ENCODE results near the gene ACTR2. TPM values are rescaled to one million over a fixed set of nuclear protein-coding genes. Genes with fewer than 3 reads are reported as not detected.

The ACTR2 gene
- total RNA-seq, 2 donors from 2014 or later, result 254 to 256 TPM

DNA sequence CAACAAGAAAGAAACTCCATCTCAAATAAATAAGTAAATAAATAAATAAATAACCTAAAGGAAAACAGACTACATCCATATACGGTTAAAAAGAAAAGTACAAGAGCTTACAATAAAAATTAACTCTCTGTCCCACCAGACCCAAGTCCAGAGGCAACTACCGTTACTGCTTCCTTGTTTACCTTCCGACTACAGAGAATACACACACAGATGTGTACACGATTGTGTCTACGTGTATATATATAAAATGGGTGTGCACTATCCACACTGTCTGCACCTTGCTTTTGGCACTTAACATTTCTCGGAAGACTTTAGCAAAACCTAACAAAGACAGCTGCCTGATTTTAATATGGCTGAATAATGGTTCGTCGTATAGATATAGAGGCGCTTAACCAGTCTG is 69.9 kb downstream of the ACTR2 start:
- H3K27me3 ChIP-seq (ENCODE audit: control insufficient read depth, insufficient read depth, low read length, poor library complexity, severe bottlenecking), result no peaks in the 10 kb centered on the region
- Mint-ChIP-seq H3K36me3 (ENCODE audit: low read depth) (no peaks in the 10 kb centered on the region), H3K27me3 (ENCODE audit: insufficient read depth) (no peaks in the 10 kb centered on the region), H3K9me3 (no peaks in the 10 kb centered on the region), H3K4me1 (peaks cover 60% of the 10 kb centered on the region), H3K4me3 (no peak overlapping the region), H3K27ac (no peak overlapping the region)
- TF ChIP-seq, protein P1, sequence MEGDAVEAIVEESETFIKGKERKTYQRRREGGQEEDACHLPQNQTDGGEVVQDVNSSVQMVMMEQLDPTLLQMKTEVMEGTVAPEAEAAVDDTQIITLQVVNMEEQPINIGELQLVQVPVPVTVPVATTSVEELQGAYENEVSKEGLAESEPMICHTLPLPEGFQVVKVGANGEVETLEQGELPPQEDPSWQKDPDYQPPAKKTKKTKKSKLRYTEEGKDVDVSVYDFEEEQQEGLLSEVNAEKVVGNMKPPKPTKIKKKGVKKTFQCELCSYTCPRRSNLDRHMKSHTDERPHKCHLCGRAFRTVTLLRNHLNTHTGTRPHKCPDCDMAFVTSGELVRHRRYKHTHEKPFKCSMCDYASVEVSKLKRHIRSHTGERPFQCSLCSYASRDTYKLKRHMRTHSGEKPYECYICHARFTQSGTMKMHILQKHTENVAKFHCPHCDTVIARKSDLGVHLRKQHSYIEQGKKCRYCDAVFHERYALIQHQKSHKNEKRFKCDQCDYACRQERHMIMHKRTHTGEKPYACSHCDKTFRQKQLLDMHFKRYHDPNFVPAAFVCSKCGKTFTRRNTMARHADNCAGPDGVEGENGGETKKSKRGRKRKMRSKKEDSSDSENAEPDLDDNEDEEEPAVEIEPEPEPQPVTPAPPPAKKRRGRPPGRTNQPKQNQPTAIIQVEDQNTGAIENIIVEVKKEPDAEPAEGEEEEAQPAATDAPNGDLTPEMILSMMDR (conservative IDR thresholded peaks at IDR 0.05), result no peak
- no peaks in the 10 kb centered on the region for H3K36me3 ChIP-seq (ENCODE audit: control insufficient read depth, insufficient read depth, low read length)
- no peak overlapping the region for H3K4me3 ChIP-seq (ENCODE audit: low read length)
- no peak overlapping the region for H3K9ac ChIP-seq (ENCODE audit: extremely low read depth, low read length, poor library complexity, severe bottlenecking)
- no peak for DNase-seq
- H3K27ac ChIP-seq (ENCODE audit: low read depth, low read length), result no peak overlapping the region
- 96 to 99% methylated on average over 4 to 9 of the region's 9 CpGs for WGBS, 2 experiments (ENCODE audit: insufficient coverage in 1 of 2, insufficient read length in 1 of 2)
- no peaks in the 10 kb centered on the region for H3K9me3 ChIP-seq (ENCODE audit: control insufficient read depth, low read length)
- peaks cover 27% of the 10 kb centered on the region for H3K4me1 ChIP-seq (ENCODE audit: control insufficient read depth, insufficient read depth, low read length)

DNA sequence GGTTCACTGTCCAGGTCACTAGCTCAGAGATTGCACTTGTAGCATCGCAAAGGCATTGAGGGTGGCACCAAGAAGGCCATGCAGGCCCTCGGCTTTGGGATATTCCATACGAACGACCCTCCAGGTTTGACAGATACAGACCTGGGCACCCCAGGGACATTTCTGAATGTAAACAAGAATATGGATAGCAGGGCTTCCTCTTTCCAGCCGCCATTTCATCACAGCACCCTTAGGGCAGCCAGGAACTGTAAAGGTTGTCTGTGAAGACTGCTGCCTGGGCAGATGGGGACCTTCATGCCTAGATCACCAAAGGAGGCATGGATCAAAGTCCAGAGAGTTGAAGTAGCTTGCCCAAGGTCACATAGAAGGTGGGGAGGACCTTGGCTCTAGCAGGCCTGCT is 70.5 kb downstream of the ACTR2 start:
- no peaks in the 10 kb centered on the region for H3K9me3 ChIP-seq (ENCODE audit: control insufficient read depth, low read length)
- no peak overlapping the region for H3K4me3 Mint-ChIP-seq
- H3K27ac Mint-ChIP-seq, result no peak overlapping the region
- H3K27me3 Mint-ChIP-seq (ENCODE audit: insufficient read depth), result no peaks in the 10 kb centered on the region
- H3K4me1 ChIP-seq (ENCODE audit: control insufficient read depth, insufficient read depth, low read length), result peaks cover 27% of the 10 kb centered on the region
- DNase-seq, result no peak
- H3K27me3 ChIP-seq (ENCODE audit: control insufficient read depth, insufficient read depth, low read length, poor library complexity, severe bottlenecking), result no peaks in the 10 kb centered on the region
- H3K4me1 Mint-ChIP-seq, result peaks cover 59% of the 10 kb centered on the region
- no peaks in the 10 kb centered on the region for H3K36me3 Mint-ChIP-seq (ENCODE audit: low read depth)
- H3K4me3 ChIP-seq (ENCODE audit: low read length), result no peak overlapping the region
- H3K27ac ChIP-seq (ENCODE audit: low read depth, low read length), result no peak overlapping the region
- no peaks in the 10 kb centered on the region for H3K36me3 ChIP-seq (ENCODE audit: control insufficient read depth, insufficient read depth, low read length)
- H3K9ac ChIP-seq (ENCODE audit: extremely low read depth, low read length, poor library complexity, severe bottlenecking), result no peak overlapping the region
- WGBS, 2 experiments (ENCODE audit: insufficient coverage in 1 of 2, insufficient read length in 1 of 2), result 95 to 100% methylated on average over 5 of the region's 5 CpGs
- TF ChIP-seq, protein P1 (conservative IDR thresholded peaks at IDR 0.05), result no peak
- no peaks in the 10 kb centered on the region for H3K9me3 Mint-ChIP-seq

DNA sequence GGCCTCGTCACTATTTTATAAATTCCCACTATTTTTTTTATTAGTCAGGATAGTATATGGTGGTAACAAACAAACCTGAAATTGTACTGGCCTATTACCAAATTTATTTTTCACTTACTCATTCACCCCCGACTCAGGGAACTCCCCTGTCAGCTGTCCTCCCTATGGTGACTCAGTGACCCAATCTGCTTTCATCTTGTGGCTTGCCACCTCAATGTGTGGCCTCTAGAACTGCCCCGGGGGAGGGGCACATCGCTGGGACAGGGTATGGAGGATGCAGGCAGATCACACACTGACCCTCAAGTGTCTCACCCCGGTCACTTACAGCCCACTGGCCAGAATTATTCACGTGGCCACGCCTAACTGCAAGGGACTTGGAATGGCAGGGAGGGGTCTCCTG is 71.6 kb downstream of the ACTR2 start:
- H3K27ac Mint-ChIP-seq, result no peak overlapping the region
- 75 to 92% methylated on average over 4 to 7 of the region's 7 CpGs for WGBS, 2 experiments (ENCODE audit: insufficient coverage in 1 of 2, insufficient read length in 1 of 2)
- no peaks in the 10 kb centered on the region for H3K9me3 Mint-ChIP-seq

More for the DNA sequence above, 71.6 kb downstream of the ACTR2 start:
- H3K27me3 Mint-ChIP-seq (ENCODE audit: insufficient read depth), result no peaks in the 10 kb centered on the region
- no peak overlapping the region for H3K9ac ChIP-seq (ENCODE audit: extremely low read depth, low read length, poor library complexity, severe bottlenecking)
- H3K4me1 ChIP-seq (ENCODE audit: control insufficient read depth, insufficient read depth, low read length), result peaks cover 27% of the 10 kb centered on the region
- TF ChIP-seq, protein P1 (conservative IDR thresholded peaks at IDR 0.05), result no peak
- no peak overlapping the region for H3K27ac ChIP-seq (ENCODE audit: low read depth, low read length)
- H3K4me1 Mint-ChIP-seq, result peaks cover 48% of the 10 kb centered on the region
- DNase-seq, result no peak
- H3K36me3 Mint-ChIP-seq (ENCODE audit: low read depth), result peaks cover 5% of the 10 kb centered on the region
- H3K9me3 ChIP-seq (ENCODE audit: control insufficient read depth, low read length), result no peaks in the 10 kb centered on the region
- H3K4me3 ChIP-seq (ENCODE audit: low read length), result no peak overlapping the region
- no peak overlapping the region for H3K4me3 Mint-ChIP-seq
- H3K36me3 ChIP-seq (ENCODE audit: control insufficient read depth, insufficient read depth, low read length), result no peaks in the 10 kb centered on the region
- H3K27me3 ChIP-seq (ENCODE audit: control insufficient read depth, insufficient read depth, low read length, poor library complexity, severe bottlenecking), result no peaks in the 10 kb centered on the region
